ENCODE measurements around the gene CAPRIN1. TPM values are rescaled to one million over a fixed set of nuclear protein-coding genes. Genes with fewer than 3 reads are reported as not detected.

CAPRIN1 gene
- total and polyA plus RNA-seq, 10 of the 15 experiments (the other 5 are each of a cell fraction or from before 2014, with no cell fraction given), result 50.4 to 228 (median 191) TPM

DNA sequence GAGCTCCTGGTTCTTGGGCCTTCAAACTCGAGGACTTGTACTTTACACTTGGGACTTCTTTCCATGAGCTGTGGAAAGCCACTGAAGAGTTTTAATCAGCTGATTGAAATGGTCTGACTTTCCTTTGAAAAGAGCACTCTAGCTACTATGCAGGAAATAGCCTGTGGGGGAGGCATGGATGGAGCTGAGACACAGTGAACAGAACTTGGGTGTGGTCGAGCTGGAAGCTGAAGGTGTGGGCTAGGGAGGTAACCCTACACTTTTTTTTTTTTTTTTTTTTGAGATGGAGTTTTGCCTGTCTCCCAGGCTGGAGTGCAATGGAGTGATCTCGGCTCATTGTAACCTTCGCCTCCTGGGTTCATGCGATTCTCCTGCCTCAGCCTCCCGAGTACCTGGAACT lies 17.5 kb upstream of the CAPRIN1 start:
- no peak overlapping the region for H3K4me3 ChIP-seq
- H3K36me3 ChIP-seq (ENCODE audit: control insufficient read depth in 2 of 2, insufficient read depth in 2 of 2, low read length in 1 of 2), result no peaks in the 10 kb centered on the region
- in situ Hi-C loops (cut with MboI), result no loop called here
- ChIA-PET SMC1A (ENCODE audit: uncharacterized antibody, unreplicated experiment) (no interaction called here), POLR2A (no interaction called here), RAD21 (ENCODE audit: unreplicated experiment) (no interaction called here), CTCF (interaction anchor here (0.6 to 0.7 kb wide), 2 partner anchors 35 to 176 kb away, joined by 3 to 4 read pairs; no protein-coding TSS in a partner anchor)
- H3K27me3 ChIP-seq (replicated peaks in 1 of 2; ENCODE audit: control insufficient read depth in 2 of 2, insufficient read depth in 2 of 2, low read length in 1 of 2), result no peaks in the 10 kb centered on the region
- 62% methylated on average over 6 of the region's 6 CpGs for WGBS (ENCODE audit: insufficient coverage, insufficient replicate concordance, low lambda C conversion rate, missing lambda C conversion rate)
- H4K20me1 ChIP-seq (ENCODE audit: control insufficient read depth, insufficient read depth), result no peaks in the 10 kb centered on the region
- BruUV-seq (replicated peaks), result no TSS peak
- H3K4me1 ChIP-seq (ENCODE audit: control insufficient read depth, insufficient read depth, low read length), result no peaks in the 10 kb centered on the region
- DNase-seq (ENCODE audit: low read depth, low spot score) (no peak), FAIRE-seq (no peak), ATAC-seq (no peak)
- no peak overlapping the region for H3K9ac ChIP-seq (ENCODE audit: control insufficient read depth, insufficient read depth, low read length)
- H3K79me2 ChIP-seq (ENCODE audit: control insufficient read depth, insufficient read depth, low read length), result no peaks in the 10 kb centered on the region
- no peak overlapping the region for H2AFZ ChIP-seq (ENCODE audit: control insufficient read depth, low read depth, low read length)
- no peaks in the 10 kb centered on the region for H3K9me3 ChIP-seq (replicated peaks; ENCODE audit: control insufficient read depth, insufficient read depth, low read length)
- intact Hi-C loops (cut with micrococcal nuclease; ENCODE audit: unreplicated experiment), result no loop called here
- H3K27ac ChIP-seq (ENCODE audit: control insufficient read depth, insufficient read depth), result no peak overlapping the region
- no peak overlapping the region for H3K4me2 ChIP-seq (ENCODE audit: control insufficient read depth, insufficient read depth)
- no peak for TF ChIP-seq SIN3A (IDR thresholded peaks at IDR 0.05; ENCODE audit: low read depth, low read length)
- TF ChIP-seq SMARCA5 (IDR thresholded peaks at IDR 0.05), result no peak
- TF ChIP-seq, protein P1, sequence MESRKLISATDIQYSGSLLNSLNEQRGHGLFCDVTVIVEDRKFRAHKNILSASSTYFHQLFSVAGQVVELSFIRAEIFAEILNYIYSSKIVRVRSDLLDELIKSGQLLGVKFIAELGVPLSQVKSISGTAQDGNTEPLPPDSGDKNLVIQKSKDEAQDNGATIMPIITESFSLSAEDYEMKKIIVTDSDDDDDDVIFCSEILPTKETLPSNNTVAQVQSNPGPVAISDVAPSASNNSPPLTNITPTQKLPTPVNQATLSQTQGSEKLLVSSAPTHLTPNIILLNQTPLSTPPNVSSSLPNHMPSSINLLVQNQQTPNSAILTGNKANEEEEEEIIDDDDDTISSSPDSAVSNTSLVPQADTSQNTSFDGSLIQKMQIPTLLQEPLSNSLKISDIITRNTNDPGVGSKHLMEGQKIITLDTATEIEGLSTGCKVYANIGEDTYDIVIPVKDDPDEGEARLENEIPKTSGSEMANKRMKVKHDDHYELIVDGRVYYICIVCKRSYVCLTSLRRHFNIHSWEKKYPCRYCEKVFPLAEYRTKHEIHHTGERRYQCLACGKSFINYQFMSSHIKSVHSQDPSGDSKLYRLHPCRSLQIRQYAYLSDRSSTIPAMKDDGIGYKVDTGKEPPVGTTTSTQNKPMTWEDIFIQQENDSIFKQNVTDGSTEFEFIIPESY (IDR thresholded peaks at IDR 0.05), result no peak
- TF ChIP-seq POLR2AphosphoS2 (IDR thresholded peaks at IDR 0.05; ENCODE audit: low read depth, low read length), result no peak
- TF ChIP-seq FOXM1 (IDR thresholded peaks at IDR 0.05; ENCODE audit: low read depth, low read length), result no peak
- TF ChIP-seq, protein P2, sequence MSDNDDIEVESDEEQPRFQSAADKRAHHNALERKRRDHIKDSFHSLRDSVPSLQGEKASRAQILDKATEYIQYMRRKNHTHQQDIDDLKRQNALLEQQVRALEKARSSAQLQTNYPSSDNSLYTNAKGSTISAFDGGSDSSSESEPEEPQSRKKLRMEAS (IDR thresholded peaks at IDR 0.05; ENCODE audit: low read depth, low read length), result no peak
- no peak for TF ChIP-seq ETV6 (conservative IDR thresholded peaks at IDR 0.05 in 1 of 2, IDR thresholded peaks at IDR 0.05 in 1 of 2; ENCODE audit: borderline replicate concordance in 1 of 2, low read depth in 1 of 2)
- no peak for TF ChIP-seq SIX5 (IDR thresholded peaks at IDR 0.05; ENCODE audit: low read depth, low read length, severe bottlenecking)
- TF ChIP-seq STAT3 (IDR thresholded peaks at IDR 0.05; ENCODE audit: low read depth, low read length), result no peak
- TF ChIP-seq, protein P3, sequence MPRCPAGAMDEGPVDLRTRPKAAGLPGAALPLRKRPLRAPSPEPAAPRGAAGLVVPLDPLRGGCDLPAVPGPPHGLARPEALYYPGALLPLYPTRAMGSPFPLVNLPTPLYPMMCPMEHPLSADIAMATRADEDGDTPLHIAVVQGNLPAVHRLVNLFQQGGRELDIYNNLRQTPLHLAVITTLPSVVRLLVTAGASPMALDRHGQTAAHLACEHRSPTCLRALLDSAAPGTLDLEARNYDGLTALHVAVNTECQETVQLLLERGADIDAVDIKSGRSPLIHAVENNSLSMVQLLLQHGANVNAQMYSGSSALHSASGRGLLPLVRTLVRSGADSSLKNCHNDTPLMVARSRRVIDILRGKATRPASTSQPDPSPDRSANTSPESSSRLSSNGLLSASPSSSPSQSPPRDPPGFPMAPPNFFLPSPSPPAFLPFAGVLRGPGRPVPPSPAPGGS (IDR thresholded peaks at IDR 0.05; ENCODE audit: borderline replicate concordance, insufficient read depth, low read depth, low read length, poor library complexity, severe bottlenecking), result no peak
- no peak for TF ChIP-seq KDM1A (IDR thresholded peaks at IDR 0.05; ENCODE audit: borderline replicate concordance)
- TF ChIP-seq, protein P4, sequence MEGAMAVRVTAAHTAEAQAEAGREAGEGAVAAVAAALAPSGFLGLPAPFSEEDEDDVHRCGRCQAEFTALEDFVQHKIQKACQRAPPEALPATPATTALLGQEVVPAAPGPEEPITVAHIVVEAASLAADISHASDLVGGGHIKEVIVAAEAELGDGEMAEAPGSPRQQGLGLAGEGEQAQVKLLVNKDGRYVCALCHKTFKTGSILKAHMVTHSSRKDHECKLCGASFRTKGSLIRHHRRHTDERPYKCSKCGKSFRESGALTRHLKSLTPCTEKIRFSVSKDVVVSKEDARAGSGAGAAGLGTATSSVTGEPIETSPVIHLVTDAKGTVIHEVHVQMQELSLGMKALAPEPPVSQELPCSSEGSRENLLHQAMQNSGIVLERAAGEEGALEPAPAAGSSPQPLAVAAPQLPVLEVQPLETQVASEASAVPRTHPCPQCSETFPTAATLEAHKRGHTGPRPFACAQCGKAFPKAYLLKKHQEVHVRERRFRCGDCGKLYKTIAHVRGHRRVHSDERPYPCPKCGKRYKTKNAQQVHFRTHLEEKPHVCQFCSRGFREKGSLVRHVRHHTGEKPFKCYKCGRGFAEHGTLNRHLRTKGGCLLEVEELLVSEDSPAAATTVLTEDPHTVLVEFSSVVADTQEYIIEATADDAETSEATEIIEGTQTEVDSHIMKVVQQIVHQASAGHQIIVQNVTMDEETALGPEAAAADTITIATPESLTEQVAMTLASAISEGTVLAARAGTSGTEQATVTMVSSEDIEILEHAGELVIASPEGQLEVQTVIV (IDR thresholded peaks at IDR 0.05; ENCODE audit: borderline replicate concordance, partially characterized antibody), result no peak
- TF ChIP-seq YY1 (IDR thresholded peaks at IDR 0.05; ENCODE audit: low read depth, low read length), result no peak
- TF ChIP-seq GATAD2B (conservative IDR thresholded peaks at IDR 0.05; ENCODE audit: low read depth), result no peak
- no peak for TF ChIP-seq RELA (IDR thresholded peaks at IDR 0.05; ENCODE audit: borderline replicate concordance, partially characterized antibody)
- TF ChIP-seq, protein P5, sequence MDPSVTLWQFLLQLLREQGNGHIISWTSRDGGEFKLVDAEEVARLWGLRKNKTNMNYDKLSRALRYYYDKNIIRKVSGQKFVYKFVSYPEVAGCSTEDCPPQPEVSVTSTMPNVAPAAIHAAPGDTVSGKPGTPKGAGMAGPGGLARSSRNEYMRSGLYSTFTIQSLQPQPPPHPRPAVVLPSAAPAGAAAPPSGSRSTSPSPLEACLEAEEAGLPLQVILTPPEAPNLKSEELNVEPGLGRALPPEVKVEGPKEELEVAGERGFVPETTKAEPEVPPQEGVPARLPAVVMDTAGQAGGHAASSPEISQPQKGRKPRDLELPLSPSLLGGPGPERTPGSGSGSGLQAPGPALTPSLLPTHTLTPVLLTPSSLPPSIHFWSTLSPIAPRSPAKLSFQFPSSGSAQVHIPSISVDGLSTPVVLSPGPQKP (IDR thresholded peaks at IDR 0.05; ENCODE audit: low read depth, low read length), result no peak

All from GM12878 (cell line).